Measurements from ENCODE around the gene CORO2B.

The CORO2B gene

GRCh38 chr15:68674975-68675374, 96.2 kb downstream of the CORO2B start:
- H3K9me3 Mint-ChIP-seq = no peaks in the 10 kb centered on the region
- TF ChIP-seq, protein P1, sequence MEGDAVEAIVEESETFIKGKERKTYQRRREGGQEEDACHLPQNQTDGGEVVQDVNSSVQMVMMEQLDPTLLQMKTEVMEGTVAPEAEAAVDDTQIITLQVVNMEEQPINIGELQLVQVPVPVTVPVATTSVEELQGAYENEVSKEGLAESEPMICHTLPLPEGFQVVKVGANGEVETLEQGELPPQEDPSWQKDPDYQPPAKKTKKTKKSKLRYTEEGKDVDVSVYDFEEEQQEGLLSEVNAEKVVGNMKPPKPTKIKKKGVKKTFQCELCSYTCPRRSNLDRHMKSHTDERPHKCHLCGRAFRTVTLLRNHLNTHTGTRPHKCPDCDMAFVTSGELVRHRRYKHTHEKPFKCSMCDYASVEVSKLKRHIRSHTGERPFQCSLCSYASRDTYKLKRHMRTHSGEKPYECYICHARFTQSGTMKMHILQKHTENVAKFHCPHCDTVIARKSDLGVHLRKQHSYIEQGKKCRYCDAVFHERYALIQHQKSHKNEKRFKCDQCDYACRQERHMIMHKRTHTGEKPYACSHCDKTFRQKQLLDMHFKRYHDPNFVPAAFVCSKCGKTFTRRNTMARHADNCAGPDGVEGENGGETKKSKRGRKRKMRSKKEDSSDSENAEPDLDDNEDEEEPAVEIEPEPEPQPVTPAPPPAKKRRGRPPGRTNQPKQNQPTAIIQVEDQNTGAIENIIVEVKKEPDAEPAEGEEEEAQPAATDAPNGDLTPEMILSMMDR (IDR thresholded peaks at IDR 0.05) = no peak
- no peak overlapping the region for H3K4me3 Mint-ChIP-seq
- H3K27me3 Mint-ChIP-seq (ENCODE audit: low read depth, poor library complexity) = peaks cover 20% of the 10 kb centered on the region
- no peak overlapping the region for H3K27ac Mint-ChIP-seq
- DNase-seq = no peak
- H3K36me3 Mint-ChIP-seq (ENCODE audit: low read depth) = no peaks in the 10 kb centered on the region
- H3K4me1 Mint-ChIP-seq = peaks cover 7% of the 10 kb centered on the region

GRCh38 chr15:68676011-68676605, 97.3 kb downstream of the CORO2B start:
- Mint-ChIP-seq H3K9me3 (no peaks in the 10 kb centered on the region), H3K4me3 (no peak overlapping the region), H3K27ac (no peak overlapping the region), H3K36me3 (ENCODE audit: low read depth) (no peaks in the 10 kb centered on the region), H3K4me1 (peaks cover 7% of the 10 kb centered on the region), H3K27me3 (ENCODE audit: low read depth, poor library complexity) (peaks cover 22% of the 10 kb centered on the region)
- TF ChIP-seq, protein P1 (IDR thresholded peaks at IDR 0.05) = no peak
- no peak for DNase-seq

DNA sequence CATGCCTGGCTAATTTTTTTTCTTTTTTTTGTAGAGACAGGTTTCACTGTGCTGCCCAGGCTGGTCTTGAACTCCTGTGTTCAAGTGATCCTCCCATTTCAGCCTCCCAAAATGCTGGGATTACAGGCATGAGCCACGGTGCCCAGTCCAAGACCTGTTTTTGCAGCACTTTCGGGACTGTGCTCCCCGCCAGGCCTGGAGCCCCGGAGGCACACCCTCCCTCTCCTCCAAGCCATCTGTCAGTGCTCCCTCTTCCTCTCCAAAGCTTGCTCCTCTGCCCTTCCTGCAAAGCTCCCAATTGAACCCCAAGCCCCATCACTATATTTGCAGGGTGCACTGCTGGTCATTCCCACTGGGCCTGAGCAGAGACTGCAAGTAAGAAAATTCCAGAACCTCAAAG, 98.1 kb downstream of the CORO2B start:
- Mint-ChIP-seq H3K9me3 (no peaks in the 10 kb centered on the region), H3K4me1 (peaks cover 9% of the 10 kb centered on the region), H3K36me3 (ENCODE audit: low read depth) (no peaks in the 10 kb centered on the region), H3K27me3 (ENCODE audit: low read depth, poor library complexity) (peaks cover 26% of the 10 kb centered on the region), H3K27ac (no peak overlapping the region), H3K4me3 (no peak overlapping the region)
- TF ChIP-seq, protein P1 (IDR thresholded peaks at IDR 0.05) = no peak
- DNase-seq = no peak

DNA sequence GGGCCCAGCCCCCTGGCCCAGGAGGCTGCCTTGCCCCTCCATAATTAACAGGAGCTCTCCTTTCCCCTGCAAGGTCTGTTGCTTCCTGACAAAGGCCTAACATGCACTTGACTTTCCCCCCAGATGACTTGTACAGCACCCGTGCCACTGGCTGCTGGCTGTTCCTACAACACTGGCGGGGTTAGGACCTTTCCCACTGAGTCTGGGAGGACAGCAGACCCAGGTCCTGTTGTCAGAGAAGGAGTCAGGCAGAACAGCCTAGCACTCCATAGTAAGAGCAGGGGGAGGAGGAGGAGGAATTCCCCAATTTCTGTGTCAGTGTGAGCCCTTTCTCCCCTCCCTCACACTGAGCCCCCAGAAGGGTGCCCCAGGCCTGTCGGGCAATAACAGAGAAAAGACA, 99.2 kb downstream of the CORO2B start:
- Mint-ChIP-seq H3K27ac (no peak overlapping the region), H3K4me1 (peaks cover 17% of the 10 kb centered on the region), H3K27me3 (ENCODE audit: low read depth, poor library complexity) (peaks cover 19% of the 10 kb centered on the region), H3K9me3 (no peaks in the 10 kb centered on the region), H3K4me3 (no peak overlapping the region), H3K36me3 (ENCODE audit: low read depth) (no peaks in the 10 kb centered on the region)
- TF ChIP-seq, protein P1 (IDR thresholded peaks at IDR 0.05) = no peak
- no peak for DNase-seq

GRCh38 chr15:68678746-68679145, 100.0 kb downstream of the CORO2B start:
- Mint-ChIP-seq H3K27me3 (ENCODE audit: low read depth, poor library complexity) (peaks cover 15% of the 10 kb centered on the region), H3K4me1 (peaks cover 17% of the 10 kb centered on the region), H3K27ac (no peak overlapping the region), H3K4me3 (no peak overlapping the region), H3K9me3 (no peaks in the 10 kb centered on the region), H3K36me3 (ENCODE audit: low read depth) (no peaks in the 10 kb centered on the region)
- TF ChIP-seq, protein P1 (IDR thresholded peaks at IDR 0.05) = no peak
- no peak for DNase-seq

- Mint-ChIP-seq H3K27ac (no peak overlapping the region), H3K27me3 (ENCODE audit: low read depth, poor library complexity) (peaks cover 11% of the 10 kb centered on the region), H3K4me3 (no peak overlapping the region), H3K4me1 (peaks cover 17% of the 10 kb centered on the region), H3K9me3 (no peaks in the 10 kb centered on the region), H3K36me3 (ENCODE audit: low read depth) (no peaks in the 10 kb centered on the region)
- DNase-seq = no peak
- TF ChIP-seq, protein P1 (IDR thresholded peaks at IDR 0.05) = no peak
Measured at GRCh38 chr15:68679161-68679560, 100.4 kb downstream of the CORO2B start.
